Fibroblast of skin of right quadriceps (primary cell): ENCODE results near the gene ARID5A.

Experiments
- DNase-seq: peaks from one replicate; pipeline ENCODE4 v3.0.0-alpha.2; 2013

ARID5A gene

DNA sequence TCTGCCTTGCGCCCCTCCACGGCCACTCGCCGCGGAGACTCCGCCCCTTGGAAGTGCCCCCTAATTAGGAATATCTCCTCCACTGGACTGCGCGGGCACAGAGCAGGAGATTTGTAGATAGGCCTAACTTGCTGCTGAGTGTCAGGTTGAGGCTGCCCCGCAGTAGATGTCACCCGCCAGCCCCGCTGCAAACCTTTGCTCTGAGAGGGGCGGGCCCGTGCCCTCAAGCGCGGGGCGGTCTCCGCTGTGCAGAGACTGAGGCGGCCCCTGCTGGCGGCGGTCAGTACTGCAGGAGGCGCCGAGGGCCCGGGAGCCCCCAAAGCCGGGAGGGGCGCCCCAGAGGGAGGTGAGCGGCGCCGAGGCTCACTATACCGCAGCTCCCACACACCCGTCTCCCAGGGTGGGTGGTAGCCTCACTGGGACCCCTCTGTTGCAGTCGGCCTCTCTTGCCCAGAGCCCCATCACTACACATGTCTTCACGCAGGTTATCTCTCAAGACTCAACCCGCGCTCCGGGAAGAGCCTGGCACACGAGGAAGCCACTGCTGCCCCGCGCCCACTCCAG, 28.5 kb upstream of the ARID5A start:
- DNase-seq, result peak; percentile 48

DNA sequence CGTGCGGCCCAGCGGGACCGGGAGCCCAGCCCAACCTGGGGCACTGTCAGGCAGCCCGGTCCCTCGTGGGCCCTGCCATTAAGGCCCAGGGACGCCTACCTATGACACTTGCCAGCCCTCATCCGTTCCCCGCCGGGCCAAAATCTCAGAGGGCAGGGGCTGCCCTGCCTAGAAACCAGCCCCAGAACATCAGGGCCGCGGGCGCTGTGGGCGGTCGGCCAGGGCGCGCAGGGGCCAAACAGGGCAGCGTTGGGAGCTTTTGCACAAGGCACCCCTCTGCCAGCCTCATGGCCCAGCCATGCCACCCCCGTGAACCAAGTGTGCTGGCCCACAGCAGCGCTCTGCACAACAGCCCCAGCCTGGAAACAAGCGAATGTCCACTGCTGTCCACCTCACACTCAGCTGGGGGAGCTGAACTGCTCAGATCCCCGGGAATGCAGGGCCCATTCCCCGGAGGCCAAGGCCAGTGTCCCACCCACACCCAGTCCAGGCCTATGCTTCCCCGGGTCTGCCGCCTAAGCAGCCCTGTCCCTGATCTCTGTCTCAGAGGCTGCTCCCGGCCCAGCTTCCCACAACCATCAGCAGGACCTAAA, 27.9 kb upstream of the ARID5A start:
- DNase-seq, result no peak

- DNase-seq, result peak; percentile 81
These were observed 27.3 kb upstream of the ARID5A start for GRCh38 chr2:96509114-96509846.

DNA sequence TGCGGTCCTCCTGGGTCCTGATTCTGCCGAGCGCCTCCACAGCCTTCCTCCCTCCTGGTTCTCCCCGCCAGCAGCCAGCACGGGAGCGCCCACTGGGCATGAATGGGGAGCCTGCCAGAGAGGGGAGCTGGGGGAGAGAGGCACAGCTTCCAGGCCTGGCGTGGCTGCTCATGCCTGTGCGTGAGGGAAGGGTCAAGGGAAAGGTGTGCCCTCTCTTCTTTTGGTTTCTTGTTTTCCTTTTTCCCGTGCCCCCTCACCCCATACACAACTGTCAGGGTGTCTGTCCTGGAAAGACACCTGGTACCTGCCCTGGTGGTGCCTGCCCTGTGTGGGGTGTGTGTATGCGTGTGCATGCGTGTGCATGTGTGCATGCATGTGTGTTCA, 26.7 kb upstream of the ARID5A start:
- no peak for DNase-seq

GRCh38 chr2:96510931-96511595, 25.5 kb upstream of the ARID5A start:
- no peak for DNase-seq

DNA sequence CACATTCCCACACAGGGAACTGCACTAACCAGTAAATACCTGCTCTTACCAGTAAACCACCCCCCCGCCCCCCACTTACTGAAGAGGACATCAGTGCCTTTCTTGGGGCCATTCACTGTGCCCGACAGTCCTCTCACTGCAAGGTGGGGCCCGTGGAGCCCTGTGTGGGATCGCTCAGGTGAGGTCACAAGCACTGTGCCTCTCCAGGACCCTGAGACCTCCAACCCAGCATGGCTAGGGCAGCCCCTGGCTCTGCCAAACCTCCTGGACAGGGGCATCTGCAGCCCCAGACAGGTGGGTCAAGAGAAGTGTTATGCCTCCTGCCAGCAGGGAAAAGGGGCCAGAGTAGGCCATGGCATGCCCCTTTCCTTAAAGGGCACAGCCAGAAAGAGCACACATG, 24.7 kb upstream of the ARID5A start:
- no peak for DNase-seq

- no peak for DNase-seq
These were observed 24.2 kb upstream of the ARID5A start for GRCh38 chr2:96512341-96512740.

GRCh38 chr2:96514521-96514920, 22.0 kb upstream of the ARID5A start:
- DNase-seq, result no peak

- no peak for DNase-seq
These were observed 19.5 kb upstream of the ARID5A start for GRCh38 chr2:96517079-96517478.

GRCh38 chr2:96520231-96520630, 16.3 kb upstream of the ARID5A start:
- no peak for DNase-seq

- DNase-seq, result no peak
These were observed 15.9 kb upstream of the ARID5A start for GRCh38 chr2:96520697-96521096.

GRCh38 chr2:96521219-96521618, 15.3 kb upstream of the ARID5A start:
- no peak for DNase-seq

DNA sequence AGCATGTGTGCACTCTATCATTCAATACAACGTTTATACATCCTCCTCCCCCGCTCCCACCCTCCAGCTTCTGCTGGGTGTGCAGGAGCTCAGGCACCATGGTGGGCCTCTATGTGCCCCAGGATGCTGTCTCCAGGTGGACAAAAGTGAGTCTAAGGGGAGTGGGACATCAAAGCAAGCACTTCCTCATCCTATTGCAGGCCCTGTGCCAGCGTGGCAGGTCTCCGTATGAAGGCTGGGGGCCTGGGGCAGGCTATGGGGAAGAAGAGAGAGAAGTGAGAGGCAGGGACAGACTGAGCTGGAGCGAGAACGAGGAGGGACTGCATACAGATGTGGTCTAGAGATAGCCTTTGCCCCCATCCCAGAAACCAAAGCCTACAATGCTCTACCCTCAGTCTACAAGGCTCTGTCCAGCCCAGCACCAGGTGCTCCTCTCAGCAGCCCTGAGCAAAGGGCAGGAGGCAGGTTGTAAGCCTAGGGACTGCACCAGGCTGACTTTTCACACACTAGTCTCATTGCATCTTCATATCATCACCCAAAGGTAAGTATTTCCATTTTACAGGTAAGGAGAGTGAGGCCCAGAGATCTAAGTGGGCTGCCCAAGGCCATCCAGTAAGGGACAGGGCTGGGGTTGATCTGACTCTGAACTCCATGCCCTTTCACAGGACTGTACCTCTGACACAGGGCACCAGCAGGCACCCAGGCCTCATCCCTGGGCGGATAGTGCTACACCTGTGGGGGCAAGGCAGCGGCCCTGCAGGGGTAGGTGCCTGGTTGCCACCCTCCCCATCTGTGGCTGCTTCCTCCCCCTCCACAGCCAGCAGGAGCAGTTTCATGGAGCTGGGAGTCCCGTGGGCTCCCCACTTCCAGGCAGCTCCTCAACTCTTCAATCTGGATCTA, 14.0 kb upstream of the ARID5A start:
- no peak for DNase-seq

- peak; percentile 59 for DNase-seq
These were observed 12.7 kb upstream of the ARID5A start for GRCh38 chr2:96523659-96524481.

- DNase-seq, result no peak
These were observed 11.9 kb upstream of the ARID5A start for GRCh38 chr2:96524482-96525210.

GRCh38 chr2:96525211-96525507, 11.4 kb upstream of the ARID5A start:
- no peak for DNase-seq

- no peak for DNase-seq
These were observed 10.4 kb upstream of the ARID5A start for GRCh38 chr2:96526101-96526591.

- no peak for DNase-seq
These were observed 9.8 kb upstream of the ARID5A start for GRCh38 chr2:96526615-96527285.

DNA sequence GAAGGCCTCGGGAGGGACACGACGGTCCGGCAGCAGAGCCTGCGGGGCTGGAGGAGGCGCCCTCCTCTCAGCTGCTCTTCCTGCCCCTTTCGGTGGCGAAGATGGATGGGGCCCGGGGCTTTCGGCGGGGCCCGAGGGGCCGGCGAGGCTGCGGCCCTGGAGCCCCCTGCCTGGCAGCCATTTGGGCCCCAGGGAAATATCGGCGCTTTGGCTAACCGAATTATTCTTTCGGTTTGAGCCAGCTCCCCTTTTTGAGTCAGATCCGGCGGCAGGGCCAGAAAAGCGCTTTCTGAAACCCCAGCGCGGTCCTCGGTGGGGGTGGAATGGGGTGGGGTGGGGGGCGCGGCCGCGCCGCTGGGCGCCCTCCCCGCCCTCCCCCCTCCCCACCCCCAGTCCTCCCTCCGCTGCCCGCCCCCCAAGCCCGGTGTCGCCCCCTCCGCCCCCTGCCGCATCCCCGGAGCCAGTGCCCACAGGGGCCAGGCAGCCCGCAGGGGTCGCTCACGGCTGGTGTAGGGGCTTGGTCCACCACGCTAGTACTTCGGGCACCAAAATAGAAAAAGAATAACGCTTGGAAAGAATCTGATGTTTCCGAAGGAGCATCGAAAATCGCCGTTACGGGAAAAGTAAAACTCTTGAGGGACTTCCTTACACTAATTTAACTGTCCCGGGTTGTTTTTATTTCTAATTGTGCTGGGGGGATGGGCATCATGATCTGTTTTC, 9.1 kb upstream of the ARID5A start:
- DNase-seq, result peak; percentile 48
